Adrenal gland (tissue), 12 donors: ENCODE measurements around the gene ANKDD1A. TPM values are rescaled to one million over a fixed set of nuclear protein-coding genes. Genes with fewer than 3 reads are reported as not detected.

Experiments used
- DNase-seq, 7 donors: peaks; one replicate each; pipeline ENCODE4 v3.0.0-alpha.2; 2019 to 2020
- H3K27ac ChIP-seq, 5 donors: fragments of 200-600 bp; sonication (generic) in 4 of 5; 1 replicate in 3 of 5; 2 replicates in 2 of 5; pipeline versions ENCODE4 v1.5.1 to v1.8.0; 2016 to 2020; ENCODE audit warnings: mild to moderate bottlenecking in 1 of 5
- H3K27me3 ChIP-seq: fragments of 200-600 bp; 2 replicates; pipeline ENCODE4 v1.8.0; 2021
- H3K36me3 ChIP-seq, 2 donors: fragments of 200-600 bp; replicated peaks in 1 of 2; 1 replicate in 1 of 2; 2 replicates in 1 of 2; pipeline versions ENCODE4 v1.5.1 to v1.8.0; 2018 to 2022
- H3K4me1 ChIP-seq, 2 donors: fragments of 200-600 bp; replicated peaks in 1 of 2; 1 replicate in 1 of 2; 2 replicates in 1 of 2; pipeline versions ENCODE4 v1.5.1 to v1.8.0; 2018 to 2021
- H3K4me3 ChIP-seq, 4 donors: fragments of 200-600 bp; sonication (generic) in 3 of 4; one replicate each; pipeline ENCODE4 v1.5.1; 2016 to 2018
- H3K9me3 ChIP-seq, 3 donors: fragments of 200-600 bp; sonication (generic) in 1 of 3; replicated peaks in 1 of 3; 1 replicate in 2 of 3; 2 replicates in 1 of 3; pipeline versions ENCODE4 v1.5.1 to v1.8.0; 2016 to 2021
- CTCF ChIP-seq, 6 experiments: fragments of 450-650 bp in 4 of 6; fragments of 200-600 bp in 2 of 6; sonication (generic) in 1 of 6; IDR thresholded peaks; 1 replicate in 5 of 6; 2 replicates in 1 of 6; pipeline versions ENCODE4 v1.5.1 to v1.8.0; 2016 to 2021; ENCODE audit warnings: antibody characterized with exemption in 6 of 6, mild to moderate bottlenecking in 2 of 6, moderate library complexity in 1 of 6
- POLR2A ChIP-seq, 2 donors: fragments of 450-650 bp; IDR thresholded peaks; one replicate each; pipeline ENCODE4 v1.6.1; 2017; ENCODE audit warnings: antibody characterized with exemption in 2 of 2, mild to moderate bottlenecking in 2 of 2, moderate library complexity in 1 of 2
- WGBS, 4 donors: extraction: QIAGEN DNeasy Blood & Tissue Kit in 2 of 4; methylation state at CpG; one replicate each; pipeline versions ENCODE4 v1.1.5 to v1.1.7; 2013 to 2017; 5-methylcytosine and 5-hydroxymethylcytosine counted together
- intact Hi-C, 2 donors: fragments of 100-400 bp; cut with DNase I; formaldehyde crosslinking; loops; one replicate each; pipeline versions ENCODE4 v1.14.1 to v1.15.0; 2022 to 2023
- polyA plus RNA-seq, 3 donors: library from polyadenylated mRNA; stranded (reverse); fragments of 200-250 nt in 2 of 3; fragments of 350-450 nt in 1 of 3; fragmentation: Illumina TruSeq in 1 of 3; extraction: RNeasy Lipid Tissue Mini Kit (QIAGEN cat#74804) in 1 of 3; gene quantifications; one replicate each; pipeline ENCODE4 v1.2.3, GENCODE V29; 2013 to 2014
- total RNA-seq, 9 donors: library from RNA; depleted of rRNA in 4 of 9; stranded (reverse); fragments of >200 nt in 4 of 9; fragments of 120-200 nt in 1 of 9; fragmentation: NEBNext Ultra II Directional in 1 of 9; extraction: Animal tissue kit (Norgen Biotek cat#: 25700) in 1 of 9; gene quantifications; one replicate each; pipeline versions ENCODE4 v1.1.0 to v1.2.4, GENCODE V29; 2013 to 2023
- donor health status: healthy with polysubstance abuse.
- donor health status: Bipolar disorder and iron deficiency.
- donor health status: DM: yes; HTN: yes; CAD: no.
- donor health status: DM: no; HTN: no; CAD: no.
- donor health status: DM: no; HTN: no; CAD: no.
- donor health status: DM: yes; HTN: yes; CAD: no.

The ANKDD1A gene
- total and polyA plus RNA-seq, 12 donors: 7.0 to 41.7 (median 28.4) TPM

GRCh38 chr15:64944961-64945360 lies 33.3 kb downstream of the ANKDD1A start:
- WGBS, 4 donors: 70 to 86% (median 73%) methylated on average over 4 of the region's 4 CpGs
- TF ChIP-seq CTCF (IDR thresholded peaks at IDR 0.05): no peak
- Histone ChIP-seq H3K36me3 (peaks cover 0 to 7% of the 10 kb centered on the region in 2 donors), H3K9me3 (no peaks in the 10 kb centered on the region), H3K27me3 (no peaks in the 10 kb centered on the region), H3K4me3 (no peak overlapping the region), H3K27ac (no peak overlapping the region), H3K4me1 (no peaks in the 10 kb centered on the region)
- intact Hi-C loops: no loop called here
- no peak for DNase-seq

DNA sequence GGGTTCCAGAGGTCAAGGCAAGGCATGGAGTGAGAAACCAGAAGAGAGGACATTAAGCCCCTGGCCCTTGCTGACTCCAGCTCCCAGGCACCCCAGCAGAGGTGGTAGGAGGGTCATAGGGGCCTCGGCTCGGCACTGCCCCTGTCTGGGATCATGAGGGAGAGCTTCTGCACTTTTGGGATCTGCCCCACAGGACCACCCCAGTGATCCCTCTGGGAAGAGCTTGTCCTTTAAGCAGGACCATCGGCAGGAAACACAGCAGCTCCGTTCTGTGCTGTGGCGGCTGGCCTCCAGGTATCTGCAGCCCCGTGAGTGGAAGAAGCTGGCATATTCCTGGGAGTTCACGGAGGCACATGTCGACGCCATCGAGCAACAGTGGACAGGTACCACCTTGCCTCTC lies 35.5 kb downstream of the ANKDD1A start:
- no peak overlapping the region for H3K4me3 ChIP-seq
- no peak for DNase-seq
- no peaks in the 10 kb centered on the region for H3K9me3 ChIP-seq
- no peaks in the 10 kb centered on the region for H3K4me1 ChIP-seq
- H3K27ac ChIP-seq: no peak overlapping the region
- intact Hi-C loops: no loop called here
- TF ChIP-seq CTCF (IDR thresholded peaks at IDR 0.05): no peak
- TF ChIP-seq POLR2A (IDR thresholded peaks at IDR 0.05): no peak
- WGBS, 4 donors: 90 to 100% (median 93%) methylated on average over 2 to 10 of the region's 10 CpGs
- H3K36me3 ChIP-seq: peaks cover 0 to 7% of the 10 kb centered on the region in 2 donors
- H3K27me3 ChIP-seq: no peaks in the 10 kb centered on the region

GRCh38 chr15:64948916-64949315 lies 37.2 kb downstream of the ANKDD1A start:
- Histone ChIP-seq H3K36me3 (peaks cover 0 to 7% of the 10 kb centered on the region in 2 donors), H3K27me3 (no peaks in the 10 kb centered on the region), H3K4me1 (no peaks in the 10 kb centered on the region), H3K27ac (no peak overlapping the region), H3K4me3 (no peak overlapping the region), H3K9me3 (no peaks in the 10 kb centered on the region)
- WGBS, 4 donors: 84 to 85% (median 85%) methylated on average over 9 of the region's 9 CpGs
- TF ChIP-seq CTCF (IDR thresholded peaks at IDR 0.05) (no peak), POLR2A (IDR thresholded peaks at IDR 0.05) (no peak)
- intact Hi-C loops: no loop called here
- no peak for DNase-seq

GRCh38 chr15:64949383-64950186 lies 37.9 kb downstream of the ANKDD1A start:
- Histone ChIP-seq H3K9me3 (no peaks in the 10 kb centered on the region), H3K27me3 (no peaks in the 10 kb centered on the region), H3K4me1 (no peaks in the 10 kb centered on the region), H3K36me3 (peaks cover 0 to 7% of the 10 kb centered on the region in 2 donors), H3K4me3 (no peak overlapping the region), H3K27ac (no peak overlapping the region)
- intact Hi-C loops: no loop called here
- TF ChIP-seq CTCF (IDR thresholded peaks at IDR 0.05) (no peak), POLR2A (IDR thresholded peaks at IDR 0.05) (no peak)
- 95 to 100% (median 99%) methylated on average over 3 to 11 of the region's 11 CpGs for WGBS, 4 donors
- no peak for DNase-seq
